Esophagus squamous epithelium (tissue), 5 donors: ENCODE results near the gene GNAT2. TPM values are rescaled to one million over a fixed set of nuclear protein-coding genes. Genes with fewer than 3 reads are reported as not detected.

Source experiments
- DNase-seq: peaks from one replicate; lab custom pipeline; 2025; lab: John Stamatoyannopoulos, UW
- H3K27ac ChIP-seq, 4 donors: fragments of 200-600 bp; sonication (generic); one replicate each; pipeline ENCODE4 v1.5.1; 2016 to 2019; ENCODE audit warnings: mild to moderate bottlenecking in 1 of 4
- H3K27me3 ChIP-seq, 4 donors: fragments of 200-600 bp; sonication (generic); 1 replicate in 3 of 4; 2 replicates in 1 of 4; pipeline versions ENCODE4 v1.5.1 to v1.6.0; 2017 to 2021; ENCODE audit warnings: antibody characterized with exemption in 1 of 4
- H3K36me3 ChIP-seq, 3 donors: fragments of 200-600 bp; sonication (generic); one replicate each; pipeline ENCODE4 v1.5.1; 2016 to 2019
- H3K4me1 ChIP-seq, 3 donors: fragments of 200-600 bp; sonication (generic); one replicate each; pipeline ENCODE4 v1.5.1; 2017 to 2019
- H3K4me3 ChIP-seq, 4 donors: fragments of 200-600 bp; sonication (generic); 1 replicate in 3 of 4; 2 replicates in 1 of 4; pipeline ENCODE4 v1.5.1; 2016 to 2019; ENCODE audit warnings: mild to moderate bottlenecking in 2 of 4, moderate library complexity in 1 of 4
- H3K9me3 ChIP-seq, 3 donors: fragments of 200-600 bp; sonication (generic); one replicate each; pipeline ENCODE4 v1.5.1; 2016 to 2019
- POLR2A ChIP-seq, 4 donors: fragments of 450-650 bp; IDR thresholded peaks; one replicate each; pipeline ENCODE4 v1.6.1; 2017; ENCODE audit warnings: antibody characterized with exemption in 4 of 4, mild to moderate bottlenecking in 4 of 4, moderate library complexity in 3 of 4
- WGBS, 2 donors: methylation state at CpG; one replicate each; pipeline ENCODE4 v1.1.5; 2018; 5-methylcytosine and 5-hydroxymethylcytosine counted together
- intact Hi-C: fragments of 100-400 bp; cut with DNase I; formaldehyde crosslinking; loops from one replicate; pipeline ENCODE4 v1.15.0; 2022
- total RNA-seq, 4 donors: library from RNA; depleted of rRNA; stranded (reverse); fragments of >200 nt; gene quantifications; one replicate each; pipeline ENCODE4 v1.1.0, GENCODE V29; 2016
- TF ChIP-seq, protein P1 (sequence below), 6 experiments: fragments of 450-650 bp in 4 of 6; fragments of 200-600 bp in 2 of 6; sonication (generic) in 2 of 6; IDR thresholded peaks; one replicate each; pipeline ENCODE4 v1.5.1; 2016 to 2019; ENCODE audit warnings: antibody characterized with exemption in 6 of 6, mild to moderate bottlenecking in 4 of 6, moderate library complexity in 4 of 6
- donor health status: DM: yes; HTN: yes; CAD: no.

The GNAT2 gene
- total RNA-seq, 4 donors from 2014 or later = not detected

DNA sequence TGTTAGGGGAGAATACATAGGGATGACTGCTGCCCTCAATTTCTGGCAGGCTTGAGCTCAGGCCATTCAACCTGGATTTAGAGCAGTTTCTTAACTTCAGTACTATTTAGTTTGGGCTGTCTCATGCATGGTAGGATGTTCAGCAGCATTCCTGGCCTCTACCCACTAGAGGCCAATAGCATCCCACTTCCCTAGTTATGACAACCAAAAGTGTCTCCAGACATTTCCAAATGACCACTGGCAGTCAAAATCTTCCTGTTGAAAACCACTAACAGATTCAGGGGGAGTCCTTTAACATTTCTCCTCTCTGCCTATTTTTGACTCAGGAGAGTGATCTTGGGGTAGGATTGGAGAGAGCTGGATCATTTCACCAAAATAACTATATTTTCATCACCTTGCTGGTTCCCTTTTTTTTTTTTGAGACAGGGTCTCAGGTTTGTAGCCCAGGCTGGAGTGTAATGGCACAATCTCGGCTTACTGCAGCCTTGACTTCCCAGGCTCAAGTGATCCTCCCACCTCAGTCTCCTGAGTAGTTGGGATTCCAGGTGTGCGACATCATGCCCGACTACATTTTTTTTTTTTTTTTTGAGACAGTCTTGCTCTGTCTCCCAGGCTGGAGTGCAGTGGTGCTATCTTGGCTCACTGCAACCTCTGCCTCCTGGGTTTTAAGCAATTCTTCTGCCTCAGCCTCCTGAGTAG lies 8.7 kb downstream of the GNAT2 start:
- Histone ChIP-seq H3K27ac (no peak overlapping the region), H3K27me3 (no peaks in the 10 kb centered on the region), H3K9me3 (no peaks in the 10 kb centered on the region), H3K4me1 (no peaks in the 10 kb centered on the region), H3K36me3 (peaks cover 0 to 4% (median 0%) of the 10 kb centered on the region in 3 donors), H3K4me3 (no peak overlapping the region)
- no peak for DNase-seq
- no peak for TF ChIP-seq POLR2A (IDR thresholded peaks at IDR 0.05)
- TF ChIP-seq, protein P1, sequence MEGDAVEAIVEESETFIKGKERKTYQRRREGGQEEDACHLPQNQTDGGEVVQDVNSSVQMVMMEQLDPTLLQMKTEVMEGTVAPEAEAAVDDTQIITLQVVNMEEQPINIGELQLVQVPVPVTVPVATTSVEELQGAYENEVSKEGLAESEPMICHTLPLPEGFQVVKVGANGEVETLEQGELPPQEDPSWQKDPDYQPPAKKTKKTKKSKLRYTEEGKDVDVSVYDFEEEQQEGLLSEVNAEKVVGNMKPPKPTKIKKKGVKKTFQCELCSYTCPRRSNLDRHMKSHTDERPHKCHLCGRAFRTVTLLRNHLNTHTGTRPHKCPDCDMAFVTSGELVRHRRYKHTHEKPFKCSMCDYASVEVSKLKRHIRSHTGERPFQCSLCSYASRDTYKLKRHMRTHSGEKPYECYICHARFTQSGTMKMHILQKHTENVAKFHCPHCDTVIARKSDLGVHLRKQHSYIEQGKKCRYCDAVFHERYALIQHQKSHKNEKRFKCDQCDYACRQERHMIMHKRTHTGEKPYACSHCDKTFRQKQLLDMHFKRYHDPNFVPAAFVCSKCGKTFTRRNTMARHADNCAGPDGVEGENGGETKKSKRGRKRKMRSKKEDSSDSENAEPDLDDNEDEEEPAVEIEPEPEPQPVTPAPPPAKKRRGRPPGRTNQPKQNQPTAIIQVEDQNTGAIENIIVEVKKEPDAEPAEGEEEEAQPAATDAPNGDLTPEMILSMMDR (IDR thresholded peaks at IDR 0.05) = no peak
- 57 to 71% methylated on average over 3 of the region's 3 CpGs for WGBS, 2 donors
- intact Hi-C loops = no loop called here

DNA sequence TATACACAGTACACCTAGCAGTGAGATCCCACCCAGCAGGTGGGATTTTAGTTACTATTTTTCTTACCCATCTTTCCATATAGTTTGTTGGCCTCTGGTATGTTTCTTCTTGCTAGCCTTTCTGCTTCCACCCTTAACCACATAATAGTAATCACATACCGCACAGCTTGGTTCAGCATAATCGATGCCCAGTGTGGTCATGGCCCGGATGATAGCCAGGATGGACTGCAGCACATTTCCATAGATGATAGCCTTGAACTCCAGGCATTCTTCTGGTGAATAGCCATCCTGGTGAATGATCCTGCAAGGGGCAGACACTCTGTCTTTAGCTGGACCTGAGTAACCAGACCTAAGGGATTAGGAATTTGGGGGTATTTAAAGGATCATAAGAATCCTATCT lies 9.5 kb downstream of the GNAT2 start:
- 93% methylated on average over 3 of the region's 3 CpGs for WGBS, 2 donors
- no peak overlapping the region for H3K27ac ChIP-seq
- no peak for TF ChIP-seq POLR2A (IDR thresholded peaks at IDR 0.05)
- TF ChIP-seq, protein P1 (IDR thresholded peaks at IDR 0.05) = no peak
- no peak for DNase-seq
- no peak overlapping the region for H3K4me3 ChIP-seq
- H3K4me1 ChIP-seq = no peaks in the 10 kb centered on the region
- H3K9me3 ChIP-seq = no peaks in the 10 kb centered on the region
- H3K36me3 ChIP-seq = peaks cover 0 to 13% (median 0%) of the 10 kb centered on the region in 3 donors
- intact Hi-C loops = no loop called here
- H3K27me3 ChIP-seq = no peaks in the 10 kb centered on the region

DNA sequence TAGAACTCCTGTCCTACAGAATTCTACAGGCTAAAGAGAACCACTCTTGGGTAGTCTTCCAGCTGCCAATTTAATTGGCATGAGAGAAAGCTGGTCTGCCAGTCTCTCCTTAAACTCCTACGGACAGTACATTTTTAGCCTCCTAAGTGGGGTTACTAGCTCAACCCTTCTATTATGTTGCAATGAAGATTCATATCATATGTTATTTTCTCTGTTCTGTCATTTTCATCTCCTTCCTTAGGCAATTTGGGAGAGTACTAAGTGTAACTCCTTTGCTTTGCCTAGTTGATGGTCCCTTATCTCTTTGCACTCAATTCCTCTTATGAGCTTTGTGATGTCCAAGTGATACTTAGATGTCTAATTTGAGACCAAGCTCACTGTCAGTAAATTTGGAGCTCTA lies 14.0 kb downstream of the GNAT2 start:
- DNase-seq = no peak
- H3K27ac ChIP-seq = no peak overlapping the region
- H3K9me3 ChIP-seq = no peaks in the 10 kb centered on the region
- no peaks in the 10 kb centered on the region for H3K4me1 ChIP-seq
- intact Hi-C loops = no loop called here
- no peaks in the 10 kb centered on the region for H3K27me3 ChIP-seq
- no peak overlapping the region for H3K4me3 ChIP-seq
- 94 to 100% methylated on average over 1 of the region's 1 CpG for WGBS, 2 donors
- no peak for TF ChIP-seq POLR2A (IDR thresholded peaks at IDR 0.05)
- TF ChIP-seq, protein P1 (IDR thresholded peaks at IDR 0.05) = no peak
- H3K36me3 ChIP-seq = peaks cover 0 to 15% (median 0%) of the 10 kb centered on the region in 3 donors

DNA sequence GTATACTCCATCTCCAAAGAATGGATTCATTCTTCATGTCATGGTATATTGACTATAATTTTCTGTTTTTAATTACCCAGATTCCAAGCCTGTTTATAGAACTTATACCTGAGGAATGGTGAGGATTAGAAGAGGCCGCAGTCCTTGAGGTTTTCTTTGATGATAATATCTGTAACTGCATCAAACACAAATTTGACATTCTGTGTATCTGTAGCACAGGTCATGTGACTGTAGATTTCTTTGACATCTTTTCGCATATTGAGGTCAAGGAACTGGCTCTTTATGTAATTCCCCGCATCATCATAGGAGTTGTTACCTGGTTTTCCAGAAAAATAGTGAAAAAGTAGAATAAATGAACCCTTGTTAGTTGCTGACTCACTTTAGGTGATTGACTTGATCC lies 16.2 kb downstream of the GNAT2 start:
- 95 to 96% methylated on average over 3 of the region's 3 CpGs for WGBS, 2 donors
- no peaks in the 10 kb centered on the region for H3K27me3 ChIP-seq
- peaks cover 0 to 26% (median 0%) of the 10 kb centered on the region in 3 donors for H3K36me3 ChIP-seq
- intact Hi-C loops = no loop called here
- no peak for DNase-seq
- H3K4me3 ChIP-seq = no peak overlapping the region
- H3K27ac ChIP-seq = no peak overlapping the region
- H3K4me1 ChIP-seq = no peaks in the 10 kb centered on the region
- no peaks in the 10 kb centered on the region for H3K9me3 ChIP-seq
- TF ChIP-seq, protein P1 (IDR thresholded peaks at IDR 0.05) = no peak
- no peak for TF ChIP-seq POLR2A (IDR thresholded peaks at IDR 0.05)

DNA sequence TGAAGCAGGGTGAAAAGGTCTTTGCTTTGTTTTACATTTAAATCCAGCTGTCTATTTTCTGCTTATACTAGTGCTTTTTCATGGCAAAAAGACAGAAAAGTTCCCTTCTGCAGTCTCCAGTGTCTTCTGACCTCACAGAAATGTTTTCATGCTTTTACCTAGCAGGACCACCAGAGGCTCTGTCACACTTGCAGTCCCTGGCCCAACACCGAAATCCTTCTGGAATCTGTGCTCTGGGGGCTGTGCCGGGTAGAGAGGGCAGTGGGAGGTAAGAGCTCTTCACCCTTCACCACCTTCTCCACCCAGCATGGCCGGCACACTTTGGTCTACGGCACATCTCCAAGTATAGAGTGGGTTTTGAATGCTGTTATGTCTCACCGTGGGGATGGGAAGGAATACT lies 20.8 kb downstream of the GNAT2 start:
- Histone ChIP-seq H3K27ac (no peak overlapping the region), H3K4me3 (no peak overlapping the region), H3K27me3 (no peaks in the 10 kb centered on the region), H3K36me3 (peaks cover 3 to 57% (median 6%) of the 10 kb centered on the region in 3 donors), H3K9me3 (no peaks in the 10 kb centered on the region), H3K4me1 (no peaks in the 10 kb centered on the region)
- 88 to 94% methylated on average over 5 of the region's 5 CpGs for WGBS, 2 donors
- TF ChIP-seq POLR2A (IDR thresholded peaks at IDR 0.05) = no peak
- TF ChIP-seq, protein P1 (IDR thresholded peaks at IDR 0.05) = no peak
- intact Hi-C loops = no loop called here
- no peak for DNase-seq
